Measurements from ENCODE around the gene NUP43. TPM values are rescaled to one million over a fixed set of nuclear protein-coding genes. Genes with fewer than 3 reads are reported as not detected.

The NUP43 gene
- polyA plus RNA-seq, 2 of the 4 experiments (the other 2 are of a cell fraction), result 20.0 to 40.3 TPM

DNA sequence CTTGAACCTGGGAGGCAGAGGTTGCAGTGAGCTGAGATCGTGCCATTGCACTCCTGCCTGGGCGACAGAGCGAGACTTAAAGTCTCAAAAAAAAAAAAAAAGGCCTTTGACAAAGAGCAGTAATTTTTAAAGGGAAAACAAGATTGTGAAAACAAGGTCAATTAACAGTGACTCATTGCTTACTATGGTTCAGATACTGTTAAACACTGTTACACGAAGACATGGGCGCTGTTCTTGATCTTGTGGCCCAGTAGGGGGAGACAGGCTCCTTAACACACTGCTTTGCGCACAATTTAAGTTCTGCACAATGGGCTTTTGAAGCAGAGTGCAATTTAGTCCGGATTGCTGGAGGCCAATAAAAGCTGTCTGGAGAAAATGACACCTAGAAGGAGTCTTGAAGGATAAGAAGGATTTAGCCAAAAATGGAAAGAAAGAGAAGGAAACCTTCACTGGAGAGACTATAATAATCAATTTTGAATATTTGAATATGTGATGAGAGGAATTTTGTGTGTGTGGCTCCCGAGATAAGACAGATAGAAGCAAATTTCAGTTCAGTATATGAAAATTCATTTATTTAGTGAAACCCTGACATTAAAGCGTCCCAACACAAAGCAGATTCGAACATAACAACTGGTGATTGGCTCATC is 22.4 kb downstream of the NUP43 start:
- TF ChIP-seq RCOR1 (IDR thresholded peaks at IDR 0.05; ENCODE audit: low read depth, low read length), result no peak
- 0 out of 3 replicates have a peak, but pooled peaks have one; percentile 40 for TF ChIP-seq SMC3 (IDR thresholded peaks at IDR 0.05)
- TF ChIP-seq FOSL2 (IDR thresholded peaks at IDR 0.05), result no peak
- peak; percentile 34; the same call in 1 of the 2 replicates for TF ChIP-seq FOSL2 (CRISPR knock-in tag; IDR thresholded peaks at IDR 0.05)
- TF ChIP-seq, protein P1, sequence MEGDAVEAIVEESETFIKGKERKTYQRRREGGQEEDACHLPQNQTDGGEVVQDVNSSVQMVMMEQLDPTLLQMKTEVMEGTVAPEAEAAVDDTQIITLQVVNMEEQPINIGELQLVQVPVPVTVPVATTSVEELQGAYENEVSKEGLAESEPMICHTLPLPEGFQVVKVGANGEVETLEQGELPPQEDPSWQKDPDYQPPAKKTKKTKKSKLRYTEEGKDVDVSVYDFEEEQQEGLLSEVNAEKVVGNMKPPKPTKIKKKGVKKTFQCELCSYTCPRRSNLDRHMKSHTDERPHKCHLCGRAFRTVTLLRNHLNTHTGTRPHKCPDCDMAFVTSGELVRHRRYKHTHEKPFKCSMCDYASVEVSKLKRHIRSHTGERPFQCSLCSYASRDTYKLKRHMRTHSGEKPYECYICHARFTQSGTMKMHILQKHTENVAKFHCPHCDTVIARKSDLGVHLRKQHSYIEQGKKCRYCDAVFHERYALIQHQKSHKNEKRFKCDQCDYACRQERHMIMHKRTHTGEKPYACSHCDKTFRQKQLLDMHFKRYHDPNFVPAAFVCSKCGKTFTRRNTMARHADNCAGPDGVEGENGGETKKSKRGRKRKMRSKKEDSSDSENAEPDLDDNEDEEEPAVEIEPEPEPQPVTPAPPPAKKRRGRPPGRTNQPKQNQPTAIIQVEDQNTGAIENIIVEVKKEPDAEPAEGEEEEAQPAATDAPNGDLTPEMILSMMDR (IDR thresholded peaks at IDR 0.05), result peak; percentile 59
- no peak for TF ChIP-seq MAZ (IDR thresholded peaks at IDR 0.05; ENCODE audit: borderline replicate concordance, low read depth, low read length)
- TF ChIP-seq RAD21 (conservative IDR thresholded peaks at IDR 0.05 in 1 of 2, IDR thresholded peaks at IDR 0.05 in 1 of 2), result peak; percentile 56 to 66; a peak in 4 of 5 replicates
- POLR2A ChIA-PET, result interaction anchor here (0.7 kb wide), 1 partner anchor 214 kb away, joined by 3 read pairs; no protein-coding TSS in a partner anchor
- no peak overlapping the region for H3K27ac ChIP-seq
- 65% methylated on average over 10 of the region's 10 CpGs for WGBS (ENCODE audit: missing lambda C conversion rate)
- FAIRE-seq (no peak), DNase-seq (ENCODE audit: low read depth in 1 of 2, low spot score in 1 of 2) (peak; percentile 34 to 76), ATAC-seq (peak; percentile 94 to 98)
- no peaks in the 10 kb centered on the region for H3K4me1 ChIP-seq
- CTCF ChIA-PET, result interaction anchor here (0.6 to 1.7 kb wide), 13 partner anchors 10 to 1573 kb away, joined by 3 to 7 read pairs (median 3); no protein-coding TSS in a partner anchor
- H3K4me3 ChIP-seq, result no peak overlapping the region
- no peaks in the 10 kb centered on the region for H3K9me3 ChIP-seq
- H3K4me2 ChIP-seq, result no peak overlapping the region

DNA sequence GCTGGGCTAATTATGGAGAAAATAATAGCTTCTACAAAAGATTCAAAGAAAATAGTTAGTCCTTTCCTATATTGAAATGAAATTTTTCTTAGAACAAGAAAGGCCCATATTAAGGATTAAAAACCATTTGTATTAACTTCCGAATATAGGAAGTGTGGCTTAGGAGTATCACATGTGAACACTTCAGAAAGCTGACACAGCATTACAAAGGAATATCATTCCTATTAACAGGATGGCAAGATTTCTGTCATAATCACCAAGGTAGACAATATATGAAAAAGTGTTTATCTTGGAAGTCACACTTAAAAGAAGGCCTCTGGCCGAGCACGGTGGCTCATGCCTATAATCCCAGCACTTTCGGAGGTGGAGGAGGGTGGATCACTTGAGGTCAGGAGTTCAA is 23.1 kb downstream of the NUP43 start:
- Histone ChIP-seq H3K4me1 (no peaks in the 10 kb centered on the region), H3K4me3 (no peak overlapping the region), H3K27ac (no peak overlapping the region), H3K4me2 (no peak overlapping the region), H3K9me3 (no peaks in the 10 kb centered on the region)
- ATAC-seq (no peak), DNase-seq (ENCODE audit: low read depth in 1 of 2, low spot score in 1 of 2) (no peak), FAIRE-seq (no peak)
- TF ChIP-seq CHD4 (IDR thresholded peaks at IDR 0.05; ENCODE audit: borderline replicate concordance), result no peak
- TF ChIP-seq MAFK (IDR thresholded peaks at IDR 0.05; ENCODE audit: partially characterized antibody), result peak; percentile 52
- ChIA-PET CTCF (interaction anchor here (0.7 to 1.7 kb wide), 11 partner anchors 9 to 1574 kb away, joined by 3 to 7 read pairs (median 3); no protein-coding TSS in a partner anchor), POLR2A (interaction anchor here (0.7 kb wide), 1 partner anchor 213 kb away, joined by 3 read pairs; no protein-coding TSS in a partner anchor)
- WGBS (ENCODE audit: missing lambda C conversion rate), result 92% methylated on average over 4 of the region's 4 CpGs

DNA sequence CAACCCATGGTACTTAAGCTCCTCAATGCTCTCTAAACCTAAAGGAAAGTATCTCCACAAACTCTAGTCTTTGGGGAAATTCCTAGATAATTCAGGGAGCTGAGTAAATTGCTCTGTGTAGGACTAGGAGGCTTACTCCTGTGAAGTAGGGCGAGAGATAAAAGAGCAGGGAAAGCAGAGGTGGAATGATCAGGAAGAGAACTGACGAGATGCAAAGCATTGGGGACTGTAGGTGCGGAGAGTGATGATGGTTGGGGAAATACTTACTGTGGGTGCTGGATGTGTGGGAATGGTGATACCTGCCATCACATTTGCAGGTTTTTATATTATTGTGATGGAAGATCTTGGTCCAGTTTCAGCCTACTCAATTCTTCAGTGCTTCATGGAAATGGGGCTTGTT is 26.8 kb downstream of the NUP43 start:
- no peak for FAIRE-seq
- H3K27ac ChIP-seq, result no peak overlapping the region
- H3K4me1 ChIP-seq, result peaks cover 7% of the 10 kb centered on the region; the same call in 1 of the 3 replicates
- DNase-seq (ENCODE audit: low read depth in 1 of 2, low spot score in 1 of 2), result no peak
- no peak overlapping the region for H3K4me2 ChIP-seq
- no peak overlapping the region for H3K4me3 ChIP-seq
- H3K9me3 ChIP-seq, result no peaks in the 10 kb centered on the region
- TF ChIP-seq, protein P2, sequence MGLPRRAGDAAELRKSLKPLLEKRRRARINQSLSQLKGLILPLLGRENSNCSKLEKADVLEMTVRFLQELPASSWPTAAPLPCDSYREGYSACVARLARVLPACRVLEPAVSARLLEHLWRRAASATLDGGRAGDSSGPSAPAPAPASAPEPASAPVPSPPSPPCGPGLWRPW (IDR thresholded peaks at IDR 0.05), result no peak
- no peak for TF ChIP-seq TFCP2L1 (CRISPR knock-in tag; IDR thresholded peaks at IDR 0.05)
- TF ChIP-seq SREBF2 (IDR thresholded peaks at IDR 0.05), result no peak
- TF ChIP-seq CEBPB (IDR thresholded peaks at IDR 0.05), result no peak
- no peak for TF ChIP-seq ESRRA (IDR thresholded peaks at IDR 0.05; ENCODE audit: borderline replicate concordance, low read length)
- TF ChIP-seq CHD2 (IDR thresholded peaks at IDR 0.05; ENCODE audit: low read length, partially characterized antibody), result no peak
- no peak for TF ChIP-seq FOSL2 (IDR thresholded peaks at IDR 0.05)
- no peak for TF ChIP-seq FOSL2 (CRISPR knock-in tag; IDR thresholded peaks at IDR 0.05)
- TF ChIP-seq RFX5 (IDR thresholded peaks at IDR 0.05), result no peak
- ChIA-PET POLR2A (no interaction called here), CTCF (no interaction called here)
- WGBS (ENCODE audit: missing lambda C conversion rate), result 93% methylated on average over 3 of the region's 3 CpGs
- no peak for ATAC-seq
